ENCODE results near the gene VWA8. TPM values are rescaled to one million over a fixed set of nuclear protein-coding genes. Genes with fewer than 3 reads are reported as not detected.
"Not testable (repeated sequence)": the region's sequence is repeated elsewhere in the genome, so short reads cannot be mapped to it uniquely, and the experiment has no call there.

Gene VWA8
- total RNA-seq, 2 experiments from 2014 or later: 22.6 to 23.1 TPM

GRCh38 chr13:41945926-41946325 is 15.0 kb downstream of the VWA8 start:
- no peak for DNase-seq
- H3K4me1 Mint-ChIP-seq: peaks cover 14% of the 10 kb centered on the region
- H3K27ac Mint-ChIP-seq: no peak overlapping the region
- H3K27me3 Mint-ChIP-seq: no peaks in the 10 kb centered on the region
- H3K36me3 Mint-ChIP-seq: peaks cover 52% of the 10 kb centered on the region
- peaks cover 22% of the 10 kb centered on the region for H3K9me3 Mint-ChIP-seq
- no peak overlapping the region for H3K4me3 Mint-ChIP-seq

GRCh38 chr13:41944635-41945397 is 16.1 kb downstream of the VWA8 start:
- H3K36me3 Mint-ChIP-seq: peaks cover 52% of the 10 kb centered on the region
- no peak for DNase-seq
- peaks cover 22% of the 10 kb centered on the region for H3K9me3 Mint-ChIP-seq
- no peak overlapping the region for H3K27ac Mint-ChIP-seq
- no peaks in the 10 kb centered on the region for H3K27me3 Mint-ChIP-seq
- no peak overlapping the region for H3K4me3 Mint-ChIP-seq
- peaks cover 20% of the 10 kb centered on the region for H3K4me1 Mint-ChIP-seq

- H3K9me3 Mint-ChIP-seq: peaks cover 20% of the 10 kb centered on the region
- no peak overlapping the region for H3K27ac Mint-ChIP-seq
- no peak for DNase-seq
- peaks cover 50% of the 10 kb centered on the region for H3K36me3 Mint-ChIP-seq
- no peak overlapping the region for H3K4me3 Mint-ChIP-seq
- H3K4me1 Mint-ChIP-seq: peaks cover 20% of the 10 kb centered on the region
- H3K27me3 Mint-ChIP-seq: no peaks in the 10 kb centered on the region
Observed at GRCh38 chr13:41944229-41944628, 16.7 kb downstream of the VWA8 start.

- Mint-ChIP-seq H3K36me3 (peaks cover 45% of the 10 kb centered on the region), H3K4me1 (peaks cover 22% of the 10 kb centered on the region), H3K27ac (no peak overlapping the region), H3K9me3 (peaks cover 18% of the 10 kb centered on the region), H3K4me3 (no peak overlapping the region), H3K27me3 (no peaks in the 10 kb centered on the region)
- DNase-seq: no peak
Observed at GRCh38 chr13:41942462-41943094, 18.3 kb downstream of the VWA8 start.

- Mint-ChIP-seq H3K4me1 (peaks cover 33% of the 10 kb centered on the region), H3K9me3 (peaks cover 10% of the 10 kb centered on the region), H3K27me3 (no peaks in the 10 kb centered on the region), H3K27ac (no peak overlapping the region), H3K36me3 (peaks cover 37% of the 10 kb centered on the region), H3K4me3 (no peak overlapping the region)
- DNase-seq: no peak
Observed at GRCh38 chr13:41941174-41941573, 19.7 kb downstream of the VWA8 start.

GRCh38 chr13:41939398-41939797 is 21.5 kb downstream of the VWA8 start:
- Mint-ChIP-seq H3K27ac (no peak overlapping the region), H3K27me3 (no peaks in the 10 kb centered on the region), H3K4me1 (peaks cover 37% of the 10 kb centered on the region), H3K9me3 (no peaks in the 10 kb centered on the region), H3K4me3 (no peak overlapping the region), H3K36me3 (peaks cover 28% of the 10 kb centered on the region)
- no peak for DNase-seq

GRCh38 chr13:41938918-41939317 is 22.0 kb downstream of the VWA8 start:
- no peaks in the 10 kb centered on the region for H3K27me3 Mint-ChIP-seq

GRCh38 chr13:41937388-41937787 is 23.5 kb downstream of the VWA8 start:
- no peak for DNase-seq
- H3K27me3 Mint-ChIP-seq: no peaks in the 10 kb centered on the region
- peaks cover 39% of the 10 kb centered on the region for H3K36me3 Mint-ChIP-seq
- no peak overlapping the region for H3K4me3 Mint-ChIP-seq
- no peaks in the 10 kb centered on the region for H3K9me3 Mint-ChIP-seq
- peaks cover 48% of the 10 kb centered on the region for H3K4me1 Mint-ChIP-seq
- H3K27ac Mint-ChIP-seq: no peak overlapping the region

More at GRCh38 chr13:41938918-41939317, 22.0 kb downstream of the VWA8 start:
- Mint-ChIP-seq H3K9me3 (no peaks in the 10 kb centered on the region), H3K36me3 (peaks cover 32% of the 10 kb centered on the region), H3K4me1 (peaks cover 41% of the 10 kb centered on the region), H3K27ac (no peak overlapping the region), H3K4me3 (no peak overlapping the region)
- DNase-seq: no peak

GRCh38 chr13:41935501-41935900 is 25.4 kb downstream of the VWA8 start:
- H3K27me3 Mint-ChIP-seq: no peaks in the 10 kb centered on the region
- no peak overlapping the region for H3K4me3 Mint-ChIP-seq
- H3K27ac Mint-ChIP-seq: no peak overlapping the region
- peaks cover 42% of the 10 kb centered on the region for H3K36me3 Mint-ChIP-seq
- peaks cover 54% of the 10 kb centered on the region for H3K4me1 Mint-ChIP-seq
- no peaks in the 10 kb centered on the region for H3K9me3 Mint-ChIP-seq
- DNase-seq: no peak

GRCh38 chr13:41934994-41935393 is 25.9 kb downstream of the VWA8 start:
- Mint-ChIP-seq H3K4me1 (peaks cover 56% of the 10 kb centered on the region), H3K27me3 (no peaks in the 10 kb centered on the region), H3K4me3 (no peak overlapping the region), H3K27ac (no peak overlapping the region), H3K36me3 (peaks cover 46% of the 10 kb centered on the region), H3K9me3 (no peaks in the 10 kb centered on the region)
- no peak for DNase-seq

- H3K4me1 Mint-ChIP-seq: peaks cover 62% of the 10 kb centered on the region
- H3K27ac Mint-ChIP-seq: no peak overlapping the region
- no peak overlapping the region for H3K4me3 Mint-ChIP-seq
- no peaks in the 10 kb centered on the region for H3K27me3 Mint-ChIP-seq
- DNase-seq: no peak
- peaks cover 51% of the 10 kb centered on the region for H3K36me3 Mint-ChIP-seq
- H3K9me3 Mint-ChIP-seq: no peaks in the 10 kb centered on the region
Observed at GRCh38 chr13:41934120-41934519, 26.8 kb downstream of the VWA8 start.

GRCh38 chr13:41931337-41931736 is 29.6 kb downstream of the VWA8 start:
- no peak for DNase-seq
- H3K27me3 Mint-ChIP-seq: no peaks in the 10 kb centered on the region
- H3K4me3 Mint-ChIP-seq: peak overlapping the region; percentile 45
- H3K9me3 Mint-ChIP-seq: peaks cover 10% of the 10 kb centered on the region
- peaks cover 60% of the 10 kb centered on the region for H3K36me3 Mint-ChIP-seq
- H3K27ac Mint-ChIP-seq: peak overlapping the region; percentile 86
- H3K4me1 Mint-ChIP-seq: peaks cover 75% of the 10 kb centered on the region

- Mint-ChIP-seq H3K27me3 (no peaks in the 10 kb centered on the region), H3K36me3 (peaks cover 63% of the 10 kb centered on the region), H3K27ac (peak overlapping the region; percentile 63), H3K4me3 (no peak overlapping the region), H3K4me1 (peaks cover 75% of the 10 kb centered on the region), H3K9me3 (peaks cover 17% of the 10 kb centered on the region)
- no peak for DNase-seq
Observed at GRCh38 chr13:41930154-41930553, 30.8 kb downstream of the VWA8 start.

GRCh38 chr13:41928323-41928722 is 32.6 kb downstream of the VWA8 start:
- Mint-ChIP-seq H3K4me1 (peaks cover 78% of the 10 kb centered on the region), H3K36me3 (peaks cover 68% of the 10 kb centered on the region), H3K27me3 (no peaks in the 10 kb centered on the region), H3K4me3 (peak overlapping the region; percentile 64), H3K9me3 (peaks cover 32% of the 10 kb centered on the region), H3K27ac (peak overlapping the region; percentile 88)
- no peak for DNase-seq

- Mint-ChIP-seq H3K4me1 (peaks cover 66% of the 10 kb centered on the region), H3K4me3 (no peak overlapping the region), H3K36me3 (peaks cover 87% of the 10 kb centered on the region), H3K27ac (peak overlapping the region; percentile 50), H3K27me3 (no peaks in the 10 kb centered on the region), H3K9me3 (peaks cover 46% of the 10 kb centered on the region)
- DNase-seq: no peak
Observed at GRCh38 chr13:41925014-41925413, 35.9 kb downstream of the VWA8 start.

GRCh38 chr13:41922894-41923293 is 38.0 kb downstream of the VWA8 start:
- not testable (repeated sequence) for DNase-seq, H3K27me3 Mint-ChIP-seq, H3K4me3 Mint-ChIP-seq, H3K27ac Mint-ChIP-seq
- Mint-ChIP-seq H3K36me3 (peaks cover 77% of the 10 kb centered on the region), H3K9me3 (peaks cover 41% of the 10 kb centered on the region), H3K4me1 (peaks cover 63% of the 10 kb centered on the region)
